Esophagus squamous epithelium (tissue), 5 donors: ENCODE data around the gene CENPW. TPM values are rescaled to one million over a fixed set of nuclear protein-coding genes. Genes with fewer than 3 reads are reported as not detected.

Experiments
- DNase-seq: peaks from one replicate; lab custom pipeline; 2025; lab: John Stamatoyannopoulos, UW
- H3K27ac ChIP-seq, 4 donors: fragments of 200-600 bp; sonication (generic); one replicate each; pipeline ENCODE4 v1.5.1; 2016 to 2019; ENCODE audit warnings: mild to moderate bottlenecking in 1 of 4
- H3K27me3 ChIP-seq, 4 donors: fragments of 200-600 bp; sonication (generic); 1 replicate in 3 of 4; 2 replicates in 1 of 4; pipeline versions ENCODE4 v1.5.1 to v1.6.0; 2017 to 2021; ENCODE audit warnings: antibody characterized with exemption in 1 of 4
- H3K36me3 ChIP-seq, 3 donors: fragments of 200-600 bp; sonication (generic); one replicate each; pipeline ENCODE4 v1.5.1; 2016 to 2019
- H3K4me1 ChIP-seq, 3 donors: fragments of 200-600 bp; sonication (generic); one replicate each; pipeline ENCODE4 v1.5.1; 2017 to 2019
- H3K4me3 ChIP-seq, 4 donors: fragments of 200-600 bp; sonication (generic); 1 replicate in 3 of 4; 2 replicates in 1 of 4; pipeline ENCODE4 v1.5.1; 2016 to 2019; ENCODE audit warnings: mild to moderate bottlenecking in 2 of 4, moderate library complexity in 1 of 4
- H3K9me3 ChIP-seq, 3 donors: fragments of 200-600 bp; sonication (generic); one replicate each; pipeline ENCODE4 v1.5.1; 2016 to 2019
- CTCF ChIP-seq, 6 experiments: fragments of 450-650 bp in 4 of 6; fragments of 200-600 bp in 2 of 6; sonication (generic) in 2 of 6; IDR thresholded peaks; one replicate each; pipeline ENCODE4 v1.5.1; 2016 to 2019; ENCODE audit warnings: antibody characterized with exemption in 6 of 6, mild to moderate bottlenecking in 4 of 6, moderate library complexity in 4 of 6
- POLR2A ChIP-seq, 4 donors: fragments of 450-650 bp; IDR thresholded peaks; one replicate each; pipeline ENCODE4 v1.6.1; 2017; ENCODE audit warnings: antibody characterized with exemption in 4 of 4, mild to moderate bottlenecking in 4 of 4, moderate library complexity in 3 of 4
- WGBS, 2 donors: methylation state at CpG; one replicate each; pipeline ENCODE4 v1.1.5; 2018; 5-methylcytosine and 5-hydroxymethylcytosine counted together
- intact Hi-C: fragments of 100-400 bp; cut with DNase I; formaldehyde crosslinking; loops from one replicate; pipeline ENCODE4 v1.15.0; 2022
- total RNA-seq, 4 donors: library from RNA; depleted of rRNA; stranded (reverse); fragments of >200 nt; gene quantifications; one replicate each; pipeline ENCODE4 v1.1.0, GENCODE V29; 2016
- donor health status: DM: yes; HTN: yes; CAD: no.

Gene CENPW
- total RNA-seq, 4 donors from 2014 or later, result 2.1 to 22.1 (median 12.1) TPM

GRCh38 chr6:126380072-126380583, 40.2 kb downstream of the CENPW start:
- WGBS, 2 donors, result 57 to 67% methylated on average over 1 of the region's 1 CpG
- TF ChIP-seq POLR2A (IDR thresholded peaks at IDR 0.05) (no peak), CTCF (IDR thresholded peaks at IDR 0.05) (no peak)
- intact Hi-C loops, result no loop called here
- Histone ChIP-seq H3K27me3 (no peaks in the 10 kb centered on the region), H3K9me3 (peaks cover 0 to 30% (median 0%) of the 10 kb centered on the region in 3 donors), H3K4me1 (no peaks in the 10 kb centered on the region), H3K4me3 (no peak overlapping the region), H3K36me3 (no peaks in the 10 kb centered on the region), H3K27ac (no peak overlapping the region)
- no peak for DNase-seq

GRCh38 chr6:126381498-126381897, 41.6 kb downstream of the CENPW start:
- no peak overlapping the region for H3K27ac ChIP-seq
- TF ChIP-seq CTCF (IDR thresholded peaks at IDR 0.05) (no peak), POLR2A (IDR thresholded peaks at IDR 0.05) (no peak)
- DNase-seq, result no peak
- no peak overlapping the region for H3K4me3 ChIP-seq
- no peaks in the 10 kb centered on the region for H3K27me3 ChIP-seq
- H3K4me1 ChIP-seq, result no peaks in the 10 kb centered on the region
- WGBS, 2 donors, result 90 to 98% methylated on average over 4 to 5 of the region's 5 CpGs
- H3K9me3 ChIP-seq, result peaks cover 0 to 30% (median 0%) of the 10 kb centered on the region in 3 donors
- intact Hi-C loops, result no loop called here
- H3K36me3 ChIP-seq, result no peaks in the 10 kb centered on the region

- DNase-seq, result no peak
Observed at GRCh38 chr6:126383203-126383602, 43.3 kb downstream of the CENPW start.

GRCh38 chr6:126385536-126385935, 45.6 kb downstream of the CENPW start:
- WGBS, 2 donors, result 76 to 91% methylated on average over 1 of the region's 1 CpG
- H3K4me3 ChIP-seq, result no peak overlapping the region
- H3K36me3 ChIP-seq, result no peaks in the 10 kb centered on the region
- DNase-seq, result no peak
- intact Hi-C loops, result no loop called here
- H3K27ac ChIP-seq, result no peak overlapping the region
- H3K27me3 ChIP-seq, result no peaks in the 10 kb centered on the region
- peaks cover 0 to 30% (median 0%) of the 10 kb centered on the region in 3 donors for H3K9me3 ChIP-seq
- no peaks in the 10 kb centered on the region for H3K4me1 ChIP-seq
- TF ChIP-seq CTCF (IDR thresholded peaks at IDR 0.05) (no peak), POLR2A (IDR thresholded peaks at IDR 0.05) (no peak)

More at GRCh38 chr6:126383203-126383602, 43.3 kb downstream of the CENPW start:
- no peaks in the 10 kb centered on the region for H3K27me3 ChIP-seq
- H3K9me3 ChIP-seq, result peaks cover 0 to 30% (median 0%) of the 10 kb centered on the region in 3 donors
- TF ChIP-seq POLR2A (IDR thresholded peaks at IDR 0.05) (no peak), CTCF (IDR thresholded peaks at IDR 0.05) (no peak)
- intact Hi-C loops, result no loop called here
- no peaks in the 10 kb centered on the region for H3K36me3 ChIP-seq
- no peak overlapping the region for H3K4me3 ChIP-seq
- no peaks in the 10 kb centered on the region for H3K4me1 ChIP-seq
- no peak overlapping the region for H3K27ac ChIP-seq

GRCh38 chr6:126388104-126388598, 48.2 kb downstream of the CENPW start:
- H3K27ac ChIP-seq, result no peak overlapping the region
- intact Hi-C loops, result no loop called here
- DNase-seq, result no peak
- H3K4me1 ChIP-seq, result no peaks in the 10 kb centered on the region
- peaks cover 0 to 17% (median 0%) of the 10 kb centered on the region in 3 donors for H3K9me3 ChIP-seq
- WGBS, 2 donors, result 54 to 64% methylated on average over 3 of the region's 3 CpGs
- TF ChIP-seq CTCF (IDR thresholded peaks at IDR 0.05), result no peak
- no peak for TF ChIP-seq POLR2A (IDR thresholded peaks at IDR 0.05)
- H3K4me3 ChIP-seq, result no peak overlapping the region
- no peaks in the 10 kb centered on the region for H3K27me3 ChIP-seq
- H3K36me3 ChIP-seq, result no peaks in the 10 kb centered on the region
